ENCODE measurements around the gene TMEM120B. TPM values are rescaled to one million over a fixed set of nuclear protein-coding genes. Genes with fewer than 3 reads are reported as not detected.
"Not testable (repeated sequence)": the region's sequence is repeated elsewhere in the genome, so short reads cannot be mapped to it uniquely, and the experiment has no call there.

Gene TMEM120B
- polyA plus RNA-seq, 3 donors: 9.8 to 18.2 (median 10.7) TPM

DNA sequence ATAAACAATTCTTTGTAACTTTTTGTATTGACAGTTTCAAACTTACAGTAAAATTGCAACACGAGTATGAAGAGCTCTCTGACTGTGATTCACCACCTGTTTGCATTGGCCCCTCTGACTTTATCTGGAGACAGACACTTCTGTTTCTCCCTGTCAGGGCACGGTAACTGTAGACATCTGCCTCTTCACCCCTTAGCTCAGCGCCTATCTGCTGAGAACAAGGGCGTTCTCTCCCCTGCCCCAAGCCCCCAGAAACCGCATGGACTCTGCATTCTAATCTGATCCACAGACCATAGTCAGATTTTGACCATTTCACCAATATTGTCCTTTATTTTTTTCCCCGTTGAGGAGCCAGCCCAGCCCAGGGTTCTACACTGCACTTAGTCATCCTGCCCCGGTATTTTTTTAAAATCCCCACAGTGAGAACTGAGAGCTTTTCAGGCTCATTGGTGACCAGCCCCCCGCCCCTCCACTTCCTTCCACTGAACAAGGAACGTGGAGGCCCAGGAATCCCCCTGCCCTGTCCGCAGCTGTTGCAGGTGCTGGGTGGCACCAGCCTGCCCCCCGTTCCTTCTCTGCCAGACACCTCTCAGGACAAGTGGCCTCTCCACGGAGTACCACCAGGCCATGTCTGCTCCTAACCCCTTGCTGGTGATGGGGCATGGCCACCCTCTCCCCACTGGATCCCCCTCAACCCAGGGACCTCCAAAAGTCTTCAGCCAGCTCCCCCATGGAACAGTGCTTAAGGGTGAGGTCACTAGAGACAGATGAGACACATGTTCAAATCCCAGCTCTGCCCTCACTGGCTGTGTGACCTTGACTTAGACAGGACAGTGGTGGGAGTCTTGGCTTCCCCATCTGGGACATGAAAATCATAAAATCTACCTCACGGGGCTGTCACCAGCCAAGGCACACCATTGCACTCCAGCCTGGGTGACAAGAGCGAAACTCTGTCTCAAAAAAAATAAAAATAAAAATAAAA lies 69.7 kb downstream of the TMEM120B start:
- no peak for DNase-seq (ENCODE audit: extremely low read depth in 1 of 11, low read depth in 9 of 11, low spot score in 4 of 11)

DNA sequence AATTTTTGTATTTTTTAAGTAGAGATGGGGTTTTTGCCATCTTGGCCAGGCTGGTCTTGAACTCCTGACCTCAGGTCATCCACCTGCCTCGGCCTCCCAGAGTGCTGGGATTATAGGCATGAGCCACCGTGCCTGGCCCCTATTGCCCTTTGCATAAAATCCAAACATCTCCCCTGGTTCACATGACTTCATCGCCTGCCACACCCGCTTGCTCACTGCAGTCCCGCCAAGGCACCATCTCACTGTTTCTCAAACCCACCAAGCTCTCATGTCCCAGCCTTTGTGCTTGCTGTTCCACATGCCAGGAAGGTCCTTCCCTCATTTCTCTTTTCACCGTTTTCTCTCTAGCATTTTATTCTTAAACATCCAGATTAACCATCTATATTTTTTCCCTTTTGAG lies 71.2 kb downstream of the TMEM120B start:
- DNase-seq (ENCODE audit: extremely low read depth in 1 of 11, low read depth in 9 of 11, low spot score in 4 of 11): no peak

DNA sequence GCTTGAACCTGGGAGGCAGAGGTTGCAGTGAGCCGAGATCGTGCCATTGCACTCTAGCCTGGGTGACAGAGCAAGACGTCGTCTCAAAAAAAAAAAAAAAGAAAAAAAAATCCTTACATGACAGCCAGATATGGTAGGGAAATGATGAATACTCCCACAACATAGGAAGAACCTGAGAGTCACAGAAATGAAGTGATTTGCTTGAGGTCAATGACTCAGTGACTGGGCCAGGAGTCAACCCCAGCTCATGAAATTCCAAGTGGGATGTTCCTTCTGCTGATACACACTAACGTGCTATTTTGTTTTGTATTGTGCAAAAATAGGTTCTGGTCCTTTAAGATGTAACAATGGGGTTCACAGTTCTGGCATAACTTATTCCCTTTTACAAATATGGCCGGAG lies 71.9 kb downstream of the TMEM120B start:
- no peak for DNase-seq (ENCODE audit: extremely low read depth in 1 of 11, low read depth in 9 of 11, low spot score in 4 of 11)

DNA sequence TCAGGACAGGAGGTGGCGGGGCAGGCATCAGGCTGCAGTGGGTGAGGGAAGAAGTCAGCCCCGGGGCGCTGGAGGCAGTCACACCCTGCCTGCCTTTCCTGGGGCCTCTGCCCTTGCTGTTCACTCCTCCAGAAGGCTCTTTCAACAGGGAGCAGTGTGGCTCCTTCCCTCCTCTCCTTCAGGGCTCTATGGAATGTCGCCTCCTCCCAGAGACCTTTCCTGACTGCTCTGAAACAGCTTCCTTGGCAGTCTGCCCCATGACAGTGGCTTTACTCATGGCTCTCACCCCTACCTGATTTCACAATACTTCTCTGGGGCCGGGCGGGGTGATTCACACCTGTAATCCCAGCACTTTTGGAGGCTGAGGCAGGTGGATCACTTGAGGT lies 73.9 kb downstream of the TMEM120B start:
- DNase-seq (ENCODE audit: extremely low read depth in 1 of 11, low read depth in 9 of 11, low spot score in 4 of 11): no peak

DNA sequence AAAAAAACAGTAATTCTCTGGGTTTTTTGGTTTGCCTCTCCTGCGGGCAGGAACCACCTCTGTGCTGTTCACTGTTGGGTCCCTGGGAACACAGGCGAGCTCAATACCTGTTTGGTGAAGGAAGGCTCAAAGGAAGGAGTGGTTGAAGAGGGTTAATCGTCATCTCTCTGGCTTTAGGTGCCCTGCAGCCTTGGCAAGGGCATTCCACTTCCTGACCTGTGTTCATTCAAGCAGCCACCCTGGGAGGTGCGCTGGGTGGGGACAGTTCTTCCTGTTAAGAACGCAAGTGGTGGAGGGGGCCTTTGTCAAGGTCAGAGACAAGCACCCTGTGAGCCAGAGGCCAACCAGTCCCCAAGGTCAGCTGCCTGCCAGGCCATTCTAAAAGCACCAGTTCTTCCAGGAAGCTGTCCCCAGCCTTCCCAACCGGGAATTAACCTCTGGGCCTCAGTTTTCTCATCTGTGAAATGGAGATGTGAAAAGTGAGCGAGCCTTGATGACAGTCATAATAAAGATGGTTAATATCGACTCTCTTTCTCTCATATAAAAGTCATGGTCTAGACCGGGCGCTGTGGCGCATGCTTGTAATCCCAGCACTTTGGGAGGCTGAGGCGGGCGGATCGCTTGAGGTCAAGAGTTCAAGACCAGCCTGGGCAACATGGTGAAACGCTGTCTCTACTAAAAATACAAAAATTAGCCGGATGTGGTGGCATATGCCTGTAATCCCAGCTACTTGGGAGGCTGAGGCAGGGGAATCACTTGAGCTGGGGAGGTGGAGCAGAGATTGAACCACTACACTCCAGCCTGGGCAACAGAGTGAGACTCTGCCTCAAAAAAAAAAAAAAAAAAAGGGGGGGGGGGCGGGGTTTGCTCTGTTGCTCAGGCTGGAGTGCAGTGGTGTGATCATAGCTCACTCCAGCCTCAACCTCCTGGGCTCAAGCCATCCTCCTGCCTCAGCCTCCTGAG lies 74.8 kb downstream of the TMEM120B start:
- DNase-seq (ENCODE audit: extremely low read depth in 1 of 11, low read depth in 9 of 11, low spot score in 4 of 11): no peak

DNA sequence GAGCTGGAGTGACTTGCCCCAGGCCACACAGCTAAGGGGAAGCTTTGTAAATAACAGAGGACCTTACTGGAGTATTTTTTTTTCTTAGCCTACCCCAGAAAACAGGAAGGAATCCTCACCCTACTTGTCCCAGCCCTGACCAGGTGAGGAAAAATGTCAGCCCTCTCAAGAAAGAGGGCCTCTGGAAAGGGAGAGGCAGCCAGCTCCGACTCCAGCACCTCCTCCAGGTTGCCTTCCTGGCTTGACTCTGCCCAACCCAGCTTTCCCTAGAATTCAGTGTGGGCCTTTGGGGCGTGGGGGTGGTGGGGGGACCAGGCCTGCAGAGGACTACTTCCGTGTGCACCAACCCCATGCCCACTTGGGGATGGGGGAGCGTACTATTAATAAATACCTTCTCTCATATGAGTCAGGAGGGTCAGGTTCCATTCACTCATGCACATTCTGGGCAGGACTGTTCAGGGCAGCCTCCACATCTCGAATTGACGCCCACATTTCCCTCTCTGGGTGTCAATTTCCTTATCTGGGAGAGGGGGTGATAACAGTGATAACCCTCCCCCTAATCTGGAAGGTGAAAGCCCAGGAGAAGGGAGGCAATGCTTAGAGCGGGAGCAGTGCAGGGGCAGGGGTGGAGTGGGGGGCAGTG lies 75.7 kb downstream of the TMEM120B start:
- DNase-seq (ENCODE audit: extremely low read depth in 1 of 11, low read depth in 9 of 11, low spot score in 4 of 11): no peak

DNA sequence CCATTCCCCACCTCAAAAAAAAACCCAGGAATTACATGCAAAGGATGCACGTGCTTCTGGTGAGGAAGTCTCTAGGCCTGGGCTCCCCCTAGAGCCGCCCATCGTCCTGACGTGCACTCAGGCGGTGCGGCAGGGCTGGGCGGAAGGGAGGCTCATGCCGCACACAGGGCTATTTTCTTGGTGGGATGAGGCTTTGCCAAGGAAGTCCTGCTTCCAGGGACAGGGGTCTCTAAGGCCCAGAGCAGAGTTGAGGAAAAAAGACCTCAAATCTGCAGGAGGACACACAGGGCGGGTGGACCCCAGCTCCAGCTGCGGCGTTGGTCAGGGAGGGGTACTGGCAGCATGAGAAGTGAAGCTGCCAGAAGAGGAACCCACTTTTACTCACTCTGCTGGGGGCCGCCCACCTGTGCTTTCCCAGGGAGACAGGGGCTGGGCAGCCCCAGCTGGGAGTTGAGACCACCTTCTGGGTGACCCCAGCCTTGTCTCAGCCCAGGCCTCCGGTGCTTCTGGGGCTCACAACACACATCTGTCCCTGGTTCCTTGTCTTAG lies 76.8 kb downstream of the TMEM120B start:
- DNase-seq (ENCODE audit: extremely low read depth in 1 of 11, low read depth in 9 of 11, low spot score in 4 of 11): no peak

DNA sequence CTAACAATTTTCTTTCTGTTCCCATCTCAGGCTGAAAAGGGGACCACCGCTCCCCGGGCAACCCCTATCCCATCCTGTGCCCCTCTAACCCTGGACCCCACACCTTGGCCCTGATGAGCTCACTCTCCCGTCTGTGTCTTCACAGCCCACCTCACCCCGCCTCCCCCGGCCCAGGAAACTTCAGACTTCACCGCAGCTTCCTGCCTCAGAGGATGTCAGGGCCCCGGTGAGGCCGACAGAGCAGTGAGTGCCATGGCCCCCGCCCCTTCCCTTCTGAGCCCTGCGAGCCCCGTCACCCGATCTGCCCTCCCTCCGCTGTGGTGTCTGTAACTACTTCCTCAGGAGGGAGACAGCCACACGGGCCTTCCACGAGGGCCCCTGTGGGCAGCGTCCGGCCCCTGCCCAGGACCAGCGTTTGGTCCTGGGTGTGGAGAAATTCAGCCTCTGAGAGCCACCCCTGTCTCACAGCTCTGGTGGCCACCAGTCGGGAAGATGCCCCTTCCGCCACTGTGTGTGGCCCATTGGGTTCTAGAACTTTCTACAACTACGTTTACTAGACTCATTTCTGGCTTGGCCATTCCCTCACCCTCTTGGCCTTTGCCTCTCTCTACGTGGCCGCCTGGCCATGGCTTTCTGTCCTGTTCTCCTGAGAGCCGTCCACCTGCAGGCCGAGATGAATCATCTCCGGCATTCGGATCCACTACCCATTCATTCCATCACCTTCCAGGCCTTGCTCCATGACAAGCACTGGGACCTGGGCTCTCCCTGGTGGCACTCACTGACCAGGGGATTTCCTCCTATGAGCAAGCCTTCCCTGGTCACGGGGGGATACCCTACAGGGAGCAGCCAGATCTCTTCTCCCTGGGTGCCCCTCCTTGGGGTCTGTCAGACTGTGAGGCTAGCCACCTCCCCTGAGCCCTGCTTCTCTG lies 77.5 kb downstream of the TMEM120B start:
- DNase-seq (ENCODE audit: extremely low read depth in 1 of 11, low read depth in 9 of 11, low spot score in 4 of 11): no peak

DNA sequence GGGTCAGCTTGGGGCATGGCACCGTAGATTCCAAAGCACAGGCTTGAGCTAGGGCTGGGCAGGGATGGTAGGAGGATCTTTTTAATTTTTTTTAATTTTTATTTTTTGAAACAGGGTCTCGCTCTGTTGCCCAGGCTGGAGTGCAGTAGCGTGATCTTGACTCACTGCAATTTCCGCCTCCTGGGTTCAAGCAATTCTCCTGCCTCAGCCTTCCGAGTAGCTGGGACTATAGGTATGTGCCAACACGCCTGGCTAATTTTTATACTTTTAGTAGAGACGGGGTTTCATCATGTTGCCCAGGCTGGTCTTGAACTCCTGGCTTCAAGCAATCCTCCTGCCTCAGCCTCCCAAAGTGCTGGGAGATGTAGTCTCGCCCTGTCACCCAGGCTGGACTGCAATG lies 78.2 kb downstream of the TMEM120B start:
- not testable (repeated sequence) for DNase-seq (ENCODE audit: extremely low read depth in 1 of 11, low read depth in 9 of 11, low spot score in 4 of 11)

DNA sequence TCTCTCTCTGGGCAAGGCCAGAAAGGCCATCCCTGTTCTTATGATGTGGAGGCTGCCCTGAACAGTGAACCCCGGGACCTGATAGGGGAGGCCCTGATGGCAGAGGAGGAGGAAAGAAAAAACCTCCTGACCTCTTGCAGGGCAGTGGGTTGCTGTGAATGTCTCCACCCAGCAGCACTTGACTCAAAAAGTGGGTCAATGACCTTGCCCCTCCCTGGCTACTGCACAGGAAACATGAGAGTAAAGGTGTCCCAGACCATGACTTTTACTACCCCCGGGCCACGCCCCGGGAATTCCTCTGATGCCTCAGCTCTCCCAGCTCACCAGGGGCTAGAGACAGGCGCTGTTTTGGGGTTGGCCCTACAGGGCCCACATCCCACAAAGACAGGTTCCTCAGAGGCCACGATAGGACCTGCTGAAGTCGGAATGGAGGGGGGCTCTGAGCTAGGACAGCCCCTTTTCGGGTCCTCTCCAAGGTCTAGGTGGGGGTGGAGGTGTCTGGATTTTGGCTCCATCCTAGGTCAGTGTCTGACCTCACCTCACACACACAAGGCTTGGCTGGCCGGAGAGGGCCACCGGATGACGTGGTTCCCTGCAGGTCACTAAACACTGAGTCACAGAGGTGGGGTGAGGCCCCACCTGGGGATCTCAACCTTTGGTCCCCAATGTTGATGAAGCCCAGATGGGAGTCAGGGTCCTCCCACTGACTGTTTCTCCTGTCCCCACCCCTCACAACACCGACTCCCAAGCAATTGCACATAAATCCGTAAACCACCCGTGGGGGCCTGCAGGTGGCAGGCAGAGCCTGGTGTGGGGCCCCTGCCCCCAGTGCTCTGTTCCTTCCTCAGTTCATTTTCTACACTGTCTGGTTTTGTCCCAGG lies 79.4 kb downstream of the TMEM120B start:
- DNase-seq (ENCODE audit: extremely low read depth in 1 of 11, low read depth in 9 of 11, low spot score in 4 of 11): no peak

DNA sequence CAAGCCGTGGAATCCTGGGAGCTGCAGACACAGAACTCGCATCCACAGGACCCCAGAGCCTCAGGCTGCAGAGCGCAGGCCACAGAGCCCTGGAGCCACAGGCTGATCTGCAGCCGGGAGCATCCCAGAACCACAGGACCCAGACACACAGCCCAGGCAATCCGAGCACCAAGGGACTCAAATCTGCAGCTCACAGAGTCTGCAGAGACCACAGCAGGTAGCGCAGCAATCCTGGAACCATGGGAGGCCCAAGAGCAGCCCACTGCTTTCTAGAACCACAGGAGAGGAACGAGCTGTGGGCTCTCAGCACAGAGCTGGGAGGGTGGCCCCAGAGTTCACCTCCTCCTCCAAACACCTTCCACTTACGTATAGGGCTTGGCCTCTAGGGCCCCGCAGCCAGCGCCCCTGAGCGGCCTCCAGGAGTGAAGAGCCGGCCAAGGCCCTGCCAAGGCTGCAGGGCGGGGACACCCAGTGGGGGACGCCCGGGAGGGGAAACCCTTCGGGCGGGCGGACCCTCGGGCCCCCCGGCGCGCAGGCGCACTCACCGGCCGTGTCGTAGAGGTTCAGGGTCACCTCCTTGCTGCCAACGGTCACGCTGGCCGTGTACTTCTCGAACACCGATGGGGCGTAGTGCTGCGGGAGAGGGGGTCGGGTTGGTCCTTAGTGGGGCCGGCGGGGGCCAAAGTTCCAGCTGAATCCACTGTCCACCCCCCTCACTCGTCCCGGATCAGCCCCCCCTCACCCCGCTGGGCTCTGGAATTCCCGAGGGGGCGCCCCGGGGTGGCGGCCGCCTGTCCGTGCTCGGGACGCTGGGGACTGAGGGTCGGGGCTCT lies 80.3 kb downstream of the TMEM120B start:
- no peak for DNase-seq (ENCODE audit: extremely low read depth in 1 of 11, low read depth in 9 of 11, low spot score in 4 of 11)

DNA sequence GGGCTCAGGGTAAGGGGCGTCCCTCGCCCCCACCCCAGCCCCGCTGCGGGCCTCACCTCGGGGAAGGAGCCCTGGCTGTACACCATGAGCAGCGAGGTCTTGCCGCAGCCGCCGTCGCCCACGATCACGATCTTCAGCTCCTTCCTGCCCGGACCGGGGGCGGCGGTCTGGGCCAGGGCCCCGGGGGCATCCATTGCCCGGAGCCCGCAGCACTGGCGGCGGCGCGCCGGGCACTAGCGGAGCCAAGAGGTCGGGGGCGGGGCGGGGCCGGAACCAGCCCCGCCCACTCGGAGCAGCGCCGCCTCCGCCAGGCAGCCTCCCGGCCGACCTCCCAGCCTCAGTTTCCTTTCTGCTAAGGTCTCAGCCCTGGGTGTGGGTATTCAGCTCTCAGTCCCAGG lies 80.9 kb downstream of the TMEM120B start, which contains the start of gene RHOF:
TSS of gene RHOF (minus strand) at position 249 of the 398 bp plus-strand sequence. CDS start at position 194, 55 bp downstream.
- no peak for DNase-seq (ENCODE audit: extremely low read depth in 1 of 11, low read depth in 9 of 11, low spot score in 4 of 11)

DNA sequence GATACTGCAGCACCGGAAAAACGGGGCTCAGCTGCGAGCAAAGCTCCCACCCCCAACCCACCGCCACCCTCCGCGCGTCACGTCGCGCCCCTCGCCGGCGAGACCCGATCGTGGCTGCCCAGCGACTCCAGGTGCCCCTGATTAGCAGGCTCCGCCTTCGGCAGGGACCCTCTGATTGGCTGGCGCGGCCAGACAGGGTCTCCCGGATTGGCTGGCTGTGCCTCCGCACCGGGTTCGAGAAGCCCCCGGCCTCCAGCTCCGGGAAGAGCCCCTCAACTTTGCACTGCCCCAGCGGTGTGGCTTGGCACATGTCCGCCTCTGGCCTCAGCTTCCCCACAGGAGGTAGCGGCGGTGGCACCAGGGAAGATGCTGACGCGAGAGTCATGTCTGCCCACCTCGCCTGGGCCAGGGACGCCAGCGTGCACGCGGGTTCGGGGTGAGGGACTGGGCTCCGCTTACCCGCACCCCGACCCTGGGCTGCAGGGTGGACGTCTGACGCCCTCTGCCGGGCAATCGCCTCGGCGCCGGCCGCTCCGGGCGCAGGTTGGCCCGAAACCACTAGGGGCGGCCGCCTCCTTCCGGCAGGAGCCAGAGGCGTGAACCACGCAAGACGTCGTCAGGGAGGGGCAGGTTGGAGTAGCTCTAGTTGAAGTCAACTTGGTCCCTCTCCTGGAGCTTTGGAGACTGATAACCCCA lies 81.4 kb downstream of the TMEM120B start:
- peak in 6 of 11 donors; percentile 84 to 87 (median 86) for DNase-seq (ENCODE audit: extremely low read depth in 1 of 11, low read depth in 9 of 11, low spot score in 4 of 11)

DNA sequence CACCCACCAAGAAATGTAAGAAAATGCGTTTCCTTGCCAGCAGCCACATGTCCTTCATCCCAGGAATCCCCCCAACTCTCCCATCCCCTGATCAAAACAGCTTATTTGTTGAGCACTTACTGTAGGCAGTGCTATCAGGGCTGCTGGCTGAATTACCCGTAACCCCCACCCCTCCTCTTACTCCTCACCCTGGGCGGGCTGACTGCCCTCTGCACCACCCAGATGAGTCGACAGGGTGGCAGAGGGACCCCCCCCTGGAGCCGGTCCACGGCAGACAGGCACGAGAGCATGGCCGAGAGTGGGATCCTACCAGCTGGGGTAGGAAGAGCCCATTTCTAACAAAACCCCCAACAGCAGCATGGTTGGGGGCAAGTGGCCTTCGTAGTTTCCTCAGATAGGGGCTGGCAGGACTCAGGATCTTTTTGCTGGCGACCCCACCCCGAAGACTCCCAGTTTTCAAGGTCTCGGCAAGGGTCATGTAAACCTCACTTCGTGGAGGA lies 82.0 kb downstream of the TMEM120B start:
- no peak for DNase-seq (ENCODE audit: extremely low read depth in 1 of 11, low read depth in 9 of 11, low spot score in 4 of 11)
